Endodermal cell (in vitro differentiated cells): ENCODE results near the gene SELENOO. TPM values are rescaled to one million over a fixed set of nuclear protein-coding genes. Genes with fewer than 3 reads are reported as not detected.

Source experiments
- DNase-seq: peaks from one replicate; pipeline ENCODE4 v3.0.0-alpha.2; 2017
- H3K27ac ChIP-seq: 2 replicates; pipeline ENCODE4 v1.5.1; 2013; ENCODE audit warnings: mild to moderate bottlenecking, low read depth, low read length, moderate library complexity
- H3K27me3 ChIP-seq: 2 replicates; pipeline ENCODE4 v1.6.1; 2013; ENCODE audit warnings: mild to moderate bottlenecking, low read length, moderate library complexity; ENCODE audit not compliant: insufficient read depth, control insufficient read depth, poor library complexity, severe bottlenecking
- H3K36me3 ChIP-seq: 2 replicates; pipeline ENCODE4 v1.7.0; 2013; ENCODE audit warnings: mild to moderate bottlenecking, low read length, moderate library complexity; ENCODE audit not compliant: control insufficient read depth, insufficient read depth
- H3K4me1 ChIP-seq: one replicate; pipeline ENCODE4 v1.7.0; 2013; ENCODE audit warnings: low read length; ENCODE audit not compliant: control insufficient read depth, insufficient read depth
- H3K4me3 ChIP-seq: 2 replicates; pipeline ENCODE4 v1.5.1; 2013; ENCODE audit warnings: mild to moderate bottlenecking, low read length, moderate library complexity
- H3K9ac ChIP-seq: 2 replicates; pipeline ENCODE4 v1.6.1; 2013; ENCODE audit warnings: mild to moderate bottlenecking, low read length, moderate library complexity; ENCODE audit not compliant: poor library complexity, severe bottlenecking; ENCODE audit errors: extremely low read depth
- H3K9me3 ChIP-seq: 2 replicates; pipeline ENCODE4 v1.6.1; 2013; ENCODE audit warnings: mild to moderate bottlenecking, low read length, moderate library complexity; ENCODE audit not compliant: control insufficient read depth
- H3K27ac Mint-ChIP-seq: 2 replicates; pipeline ENCODE4 v1.8.0; 2020; ENCODE audit warnings: mixed read lengths
- H3K27me3 Mint-ChIP-seq: 2 replicates; pipeline ENCODE4 v1.8.0; 2021; ENCODE audit warnings: mild to moderate bottlenecking, mixed read lengths; ENCODE audit not compliant: insufficient read depth
- H3K36me3 Mint-ChIP-seq: 2 replicates; pipeline ENCODE4 v1.8.0; 2020; ENCODE audit warnings: low read depth, mixed read lengths
- H3K4me1 Mint-ChIP-seq: 2 replicates; pipeline ENCODE4 v1.8.0; 2020; ENCODE audit warnings: mixed read lengths
- H3K4me3 Mint-ChIP-seq: 2 replicates; pipeline ENCODE4 v1.8.0; 2020; ENCODE audit warnings: mild to moderate bottlenecking, moderate library complexity, mixed read lengths
- H3K9me3 Mint-ChIP-seq: 2 replicates; pipeline ENCODE4 v1.8.0; 2020; ENCODE audit warnings: mild to moderate bottlenecking, mixed read lengths
- WGBS, 2 experiments: methylation state at CpG; one replicate each; pipeline versions ENCODE4 v1.1.5 to v1.1.7; 2013; ENCODE audit warnings: missing lambda C conversion rate in 2 of 2, mixed read lengths in 1 of 2; ENCODE audit not compliant: insufficient coverage in 1 of 2, insufficient read length in 1 of 2; 5-methylcytosine and 5-hydroxymethylcytosine counted together
- total RNA-seq, 2 donors: library from RNA; stranded (reverse); fragmentation: NEBNext Ultra II Directional in 1 of 2; extraction: Animal tissue kit (Norgen Biotek cat#: 25700) in 1 of 2; gene quantifications; 2 replicates in 1 of 2; 3 replicates in 1 of 2; pipeline ENCODE4 v1.2.1, GENCODE V29; 2021
- TF ChIP-seq, protein P1 (sequence below): fragments of 200-600 bp; sonication (generic); conservative IDR thresholded peaks from 2 replicates; pipeline ENCODE4 v1.5.0; 2021; ENCODE audit warnings: antibody characterized with exemption, mild to moderate bottlenecking

Gene SELENOO
- total RNA-seq, 2 donors from 2014 or later = 22.2 to 22.9 TPM

DNA sequence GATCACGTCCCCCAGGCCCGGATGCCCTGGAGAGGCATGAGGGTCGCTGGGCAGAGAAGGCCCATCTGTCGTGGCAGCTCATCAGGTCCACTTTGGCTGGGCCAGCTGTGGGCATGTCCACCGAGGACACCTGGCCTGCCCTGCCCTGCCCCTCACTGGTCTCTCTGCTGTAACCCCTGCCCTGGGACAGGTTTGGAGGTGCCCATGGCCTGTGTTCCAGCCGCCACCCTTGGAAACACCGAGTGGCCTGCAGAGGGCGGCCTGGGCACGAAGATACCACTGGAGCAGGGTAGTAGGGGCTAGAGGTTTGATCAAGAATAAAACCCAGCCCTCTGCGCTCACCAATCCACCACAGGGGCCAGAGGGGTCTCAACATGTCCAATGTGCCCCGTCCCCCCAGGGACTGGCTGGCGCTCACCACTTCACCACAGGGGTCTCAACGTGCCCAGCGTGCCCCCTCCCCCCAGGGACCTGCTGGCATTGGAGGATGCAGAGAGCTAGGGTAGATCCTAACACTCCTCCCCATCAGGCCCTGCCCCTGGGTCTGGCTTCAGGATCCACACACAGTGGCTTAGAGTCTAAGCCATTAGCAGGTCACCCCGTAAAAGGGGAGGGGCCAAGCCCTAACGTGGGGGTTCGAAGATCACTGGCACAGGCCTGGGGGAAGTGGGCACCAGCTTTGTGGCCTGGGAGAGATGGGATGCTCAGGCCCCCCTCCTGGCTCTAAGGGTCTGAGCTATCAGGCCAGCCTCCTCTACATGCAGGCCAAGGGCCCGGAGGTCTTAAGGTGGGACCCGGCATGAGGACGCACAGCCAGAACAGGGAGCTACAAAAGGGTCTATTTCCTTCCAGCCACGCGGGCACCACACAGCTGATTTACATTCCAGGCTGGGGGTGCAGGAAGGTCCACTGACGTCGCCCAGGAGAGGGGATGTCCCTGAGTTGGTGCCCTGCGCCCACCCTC, 51.6 kb downstream of the SELENOO start:
- no peaks in the 10 kb centered on the region for H3K27me3 Mint-ChIP-seq
- no peaks in the 10 kb centered on the region for H3K4me1 Mint-ChIP-seq
- peaks cover 14% of the 10 kb centered on the region for H3K36me3 Mint-ChIP-seq
- peak overlapping the region; percentile 65 for H3K4me3 Mint-ChIP-seq
- no peaks in the 10 kb centered on the region for H3K9me3 ChIP-seq
- peak; percentile 92 for DNase-seq
- WGBS, 2 experiments = 69 to 70% methylated on average over 15 to 25 of the region's 25 CpGs
- H3K9me3 Mint-ChIP-seq = no peaks in the 10 kb centered on the region
- TF ChIP-seq, protein P1, sequence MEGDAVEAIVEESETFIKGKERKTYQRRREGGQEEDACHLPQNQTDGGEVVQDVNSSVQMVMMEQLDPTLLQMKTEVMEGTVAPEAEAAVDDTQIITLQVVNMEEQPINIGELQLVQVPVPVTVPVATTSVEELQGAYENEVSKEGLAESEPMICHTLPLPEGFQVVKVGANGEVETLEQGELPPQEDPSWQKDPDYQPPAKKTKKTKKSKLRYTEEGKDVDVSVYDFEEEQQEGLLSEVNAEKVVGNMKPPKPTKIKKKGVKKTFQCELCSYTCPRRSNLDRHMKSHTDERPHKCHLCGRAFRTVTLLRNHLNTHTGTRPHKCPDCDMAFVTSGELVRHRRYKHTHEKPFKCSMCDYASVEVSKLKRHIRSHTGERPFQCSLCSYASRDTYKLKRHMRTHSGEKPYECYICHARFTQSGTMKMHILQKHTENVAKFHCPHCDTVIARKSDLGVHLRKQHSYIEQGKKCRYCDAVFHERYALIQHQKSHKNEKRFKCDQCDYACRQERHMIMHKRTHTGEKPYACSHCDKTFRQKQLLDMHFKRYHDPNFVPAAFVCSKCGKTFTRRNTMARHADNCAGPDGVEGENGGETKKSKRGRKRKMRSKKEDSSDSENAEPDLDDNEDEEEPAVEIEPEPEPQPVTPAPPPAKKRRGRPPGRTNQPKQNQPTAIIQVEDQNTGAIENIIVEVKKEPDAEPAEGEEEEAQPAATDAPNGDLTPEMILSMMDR = peak; percentile 78
- H3K36me3 ChIP-seq = peaks cover 11% of the 10 kb centered on the region
- H3K4me1 ChIP-seq = no peaks in the 10 kb centered on the region
- H3K27me3 ChIP-seq = no peaks in the 10 kb centered on the region
- peak overlapping the region; percentile 86 for H3K4me3 ChIP-seq
- no peak overlapping the region for H3K27ac ChIP-seq
- H3K27ac Mint-ChIP-seq = no peak overlapping the region
- H3K9ac ChIP-seq = no peak overlapping the region

- H3K9me3 Mint-ChIP-seq = no peaks in the 10 kb centered on the region
- H3K4me3 Mint-ChIP-seq = no peak overlapping the region
- TF ChIP-seq, protein P1 = no peak
- no peaks in the 10 kb centered on the region for H3K27me3 Mint-ChIP-seq
- Histone ChIP-seq H3K27me3 (no peaks in the 10 kb centered on the region), H3K27ac (no peak overlapping the region), H3K9ac (no peak overlapping the region), H3K9me3 (no peaks in the 10 kb centered on the region), H3K36me3 (peaks cover 13% of the 10 kb centered on the region), H3K4me1 (no peaks in the 10 kb centered on the region), H3K4me3 (no peak overlapping the region)
- H3K36me3 Mint-ChIP-seq = peaks cover 9% of the 10 kb centered on the region
- no peaks in the 10 kb centered on the region for H3K4me1 Mint-ChIP-seq
- H3K27ac Mint-ChIP-seq = no peak overlapping the region
- no peak for DNase-seq
- WGBS, 2 experiments = 92 to 95% methylated on average over 16 to 22 of the region's 22 CpGs
These were observed 52.5 kb downstream of the SELENOO start for GRCh38 chr22:50253046-50253915.

DNA sequence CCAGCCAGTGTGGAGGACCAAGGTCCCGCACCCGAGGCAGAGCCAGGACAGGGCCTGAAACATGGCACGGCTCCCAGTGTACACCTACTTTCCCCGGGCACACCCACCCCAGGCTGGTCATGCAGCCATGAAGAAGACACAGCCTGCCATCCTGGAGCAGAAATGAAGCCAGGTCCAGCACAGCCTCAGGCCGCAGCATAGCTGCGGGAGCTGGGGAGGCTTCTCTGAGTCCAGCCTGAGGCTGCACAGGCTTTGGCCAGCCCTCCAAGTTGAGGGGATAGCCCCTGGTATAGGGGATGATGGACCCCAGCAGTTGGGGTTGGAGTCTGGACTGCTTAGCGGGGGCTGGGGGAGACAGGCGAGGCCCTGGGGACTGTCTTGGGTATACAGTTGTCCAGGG, 53.1 kb downstream of the SELENOO start:
- Histone ChIP-seq H3K4me3 (no peak overlapping the region), H3K4me1 (no peaks in the 10 kb centered on the region), H3K27me3 (no peaks in the 10 kb centered on the region), H3K27ac (no peak overlapping the region), H3K36me3 (peaks cover 10% of the 10 kb centered on the region), H3K9me3 (no peaks in the 10 kb centered on the region), H3K9ac (no peak overlapping the region)
- TF ChIP-seq, protein P1 = no peak
- Mint-ChIP-seq H3K27ac (no peak overlapping the region), H3K4me3 (no peak overlapping the region), H3K36me3 (peaks cover 10% of the 10 kb centered on the region), H3K9me3 (no peaks in the 10 kb centered on the region), H3K4me1 (no peaks in the 10 kb centered on the region), H3K27me3 (no peaks in the 10 kb centered on the region)
- no peak for DNase-seq
- WGBS, 2 experiments = 84 to 97% methylated on average over 5 to 8 of the region's 8 CpGs
